ENCODE results near the gene ICA1.

Gene ICA1

DNA sequence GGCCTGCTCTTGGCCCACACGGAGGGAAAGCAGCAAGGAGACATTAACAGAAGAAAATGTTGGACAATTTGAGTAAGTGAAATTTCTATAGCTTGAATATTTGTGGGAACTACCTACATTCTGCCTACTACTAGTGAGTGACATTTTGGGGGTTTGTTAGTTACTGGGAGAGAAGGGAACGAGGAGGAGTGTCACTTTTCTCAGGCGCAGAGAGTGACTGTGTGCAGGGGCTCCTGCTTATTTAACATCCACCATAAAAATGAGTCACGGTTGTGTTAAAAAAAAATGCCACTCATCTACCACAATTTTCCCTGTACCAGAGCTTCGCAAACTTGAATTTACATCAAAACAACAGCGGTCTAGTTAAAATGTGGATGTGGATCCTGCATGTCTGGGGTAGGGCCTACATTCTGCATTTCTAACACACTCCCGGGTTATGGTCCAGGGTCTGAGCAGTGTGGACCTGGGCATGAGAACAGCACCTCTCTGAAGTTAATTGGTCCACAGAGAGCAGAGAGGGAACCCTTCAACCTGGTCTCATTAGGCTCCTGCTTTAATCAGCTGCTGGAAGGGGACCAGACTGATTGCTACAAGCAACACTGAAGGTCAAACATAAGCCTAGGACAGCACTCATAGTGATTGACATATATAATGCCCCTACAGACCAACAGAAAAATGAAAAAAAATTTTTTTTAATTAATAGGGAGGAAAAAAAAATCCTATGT, 41.4 kb downstream of the ICA1 start:
- no peak overlapping the region for H3K4me3 ChIP-seq (ENCODE audit: low read length)
- H3K4me1 ChIP-seq (ENCODE audit: control insufficient read depth, insufficient read depth, low read length): no peaks in the 10 kb centered on the region
- no peaks in the 10 kb centered on the region for H3K36me3 ChIP-seq (ENCODE audit: insufficient read depth, low read length)
- H3K4me2 ChIP-seq (ENCODE audit: low read length): no peak overlapping the region
- H3K27me3 ChIP-seq (ENCODE audit: control insufficient read depth, insufficient read depth, low read length): no peaks in the 10 kb centered on the region
- H3K9me3 ChIP-seq (replicated peaks; ENCODE audit: low read length): no peaks in the 10 kb centered on the region
- H3K9ac ChIP-seq (ENCODE audit: low read depth, low read length): no peak overlapping the region

DNA sequence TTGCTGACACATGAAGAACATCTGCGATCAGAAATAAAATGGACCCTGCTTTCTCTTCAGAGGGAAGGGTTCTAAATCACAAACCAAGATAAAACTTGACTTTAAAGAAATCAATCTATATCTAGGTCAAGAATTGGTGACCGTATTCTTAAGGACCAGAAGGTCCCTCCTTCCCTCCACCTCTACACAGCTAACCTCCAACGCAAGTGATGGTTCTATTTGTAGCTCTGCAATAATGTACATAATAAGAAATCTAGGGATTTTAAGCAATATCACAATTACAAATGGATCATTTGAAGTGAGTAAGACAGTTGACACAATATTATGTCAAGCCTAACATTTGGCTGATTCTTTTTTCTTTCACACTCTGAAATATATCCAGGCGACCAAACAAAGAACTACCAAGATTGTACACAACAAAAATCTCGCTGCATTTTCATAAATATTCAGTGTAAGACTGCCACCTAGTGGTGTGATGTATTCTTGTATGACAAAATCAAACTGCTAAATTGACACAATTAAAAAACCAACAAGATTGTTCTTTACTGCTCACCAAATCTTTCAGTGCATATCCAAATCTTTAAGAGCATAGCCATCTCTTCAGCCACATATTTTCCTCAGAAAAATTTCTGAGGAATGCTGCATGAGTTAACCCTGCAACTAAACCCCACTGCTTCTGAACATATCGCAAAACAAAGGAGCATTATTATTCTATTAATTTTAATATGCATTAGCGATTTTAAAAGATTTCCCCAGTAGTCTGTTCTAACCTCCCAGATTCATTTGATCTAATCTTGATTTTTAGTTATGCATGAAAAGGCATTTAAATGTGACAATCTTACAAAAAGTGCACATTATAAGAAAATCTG, 44.5 kb downstream of the ICA1 start:
- Histone ChIP-seq H3K9ac (ENCODE audit: low read depth, low read length) (no peak overlapping the region), H3K4me1 (ENCODE audit: control insufficient read depth, insufficient read depth, low read length) (no peaks in the 10 kb centered on the region), H3K4me3 (ENCODE audit: low read length) (no peak overlapping the region), H3K36me3 (ENCODE audit: insufficient read depth, low read length) (no peaks in the 10 kb centered on the region), H3K4me2 (ENCODE audit: low read length) (no peak overlapping the region), H3K27me3 (ENCODE audit: control insufficient read depth, insufficient read depth, low read length) (no peaks in the 10 kb centered on the region), H3K9me3 (replicated peaks; ENCODE audit: low read length) (no peaks in the 10 kb centered on the region)

GRCh38 chr7:8216334-8216690, 45.7 kb downstream of the ICA1 start:
- Histone ChIP-seq H3K9ac (ENCODE audit: low read depth, low read length) (no peak overlapping the region), H3K27me3 (ENCODE audit: control insufficient read depth, insufficient read depth, low read length) (no peaks in the 10 kb centered on the region), H3K9me3 (replicated peaks; ENCODE audit: low read length) (no peaks in the 10 kb centered on the region), H3K4me2 (ENCODE audit: low read length) (no peak overlapping the region), H3K4me1 (ENCODE audit: control insufficient read depth, insufficient read depth, low read length) (no peaks in the 10 kb centered on the region), H3K36me3 (ENCODE audit: insufficient read depth, low read length) (no peaks in the 10 kb centered on the region), H3K4me3 (ENCODE audit: low read length) (no peak overlapping the region)

DNA sequence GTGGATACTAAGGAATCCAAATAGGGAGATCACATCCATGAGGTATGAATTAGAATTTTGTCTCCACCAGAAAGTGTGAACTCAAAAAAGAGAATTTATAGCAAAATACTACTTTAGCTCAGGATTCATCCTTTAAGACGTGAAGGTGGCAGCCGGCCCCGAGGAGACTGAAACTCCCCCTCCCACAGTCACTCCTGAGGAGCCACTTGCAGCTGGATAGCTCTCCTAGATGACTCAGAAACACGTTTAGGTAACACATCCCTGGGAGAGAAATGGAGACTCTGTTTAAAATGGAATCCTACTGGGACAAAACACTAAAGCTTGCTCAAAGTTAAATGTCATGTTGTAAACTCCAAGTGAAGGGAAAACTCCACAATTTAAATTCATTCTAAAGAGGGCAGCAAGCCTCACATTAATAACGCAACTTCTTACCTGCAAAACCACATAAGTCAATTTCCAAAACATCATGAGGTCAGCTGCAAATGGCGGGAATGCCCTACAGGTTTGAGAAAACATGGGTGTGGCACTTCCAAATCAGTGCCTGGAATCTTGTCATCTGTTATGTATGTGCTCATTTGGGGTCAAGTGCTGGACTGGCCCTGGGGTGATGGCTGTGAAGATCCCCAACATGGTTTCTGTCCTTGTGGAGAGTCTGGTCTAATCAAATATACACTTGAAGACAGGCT, 46.2 kb downstream of the ICA1 start:
- H3K4me1 ChIP-seq (ENCODE audit: control insufficient read depth, insufficient read depth, low read length): no peaks in the 10 kb centered on the region
- no peak overlapping the region for H3K4me2 ChIP-seq (ENCODE audit: low read length)
- H3K36me3 ChIP-seq (ENCODE audit: insufficient read depth, low read length): no peaks in the 10 kb centered on the region
- H3K9ac ChIP-seq (ENCODE audit: low read depth, low read length): no peak overlapping the region
- no peak overlapping the region for H3K4me3 ChIP-seq (ENCODE audit: low read length)
- H3K9me3 ChIP-seq (replicated peaks; ENCODE audit: low read length): no peaks in the 10 kb centered on the region
- no peaks in the 10 kb centered on the region for H3K27me3 ChIP-seq (ENCODE audit: control insufficient read depth, insufficient read depth, low read length)

DNA sequence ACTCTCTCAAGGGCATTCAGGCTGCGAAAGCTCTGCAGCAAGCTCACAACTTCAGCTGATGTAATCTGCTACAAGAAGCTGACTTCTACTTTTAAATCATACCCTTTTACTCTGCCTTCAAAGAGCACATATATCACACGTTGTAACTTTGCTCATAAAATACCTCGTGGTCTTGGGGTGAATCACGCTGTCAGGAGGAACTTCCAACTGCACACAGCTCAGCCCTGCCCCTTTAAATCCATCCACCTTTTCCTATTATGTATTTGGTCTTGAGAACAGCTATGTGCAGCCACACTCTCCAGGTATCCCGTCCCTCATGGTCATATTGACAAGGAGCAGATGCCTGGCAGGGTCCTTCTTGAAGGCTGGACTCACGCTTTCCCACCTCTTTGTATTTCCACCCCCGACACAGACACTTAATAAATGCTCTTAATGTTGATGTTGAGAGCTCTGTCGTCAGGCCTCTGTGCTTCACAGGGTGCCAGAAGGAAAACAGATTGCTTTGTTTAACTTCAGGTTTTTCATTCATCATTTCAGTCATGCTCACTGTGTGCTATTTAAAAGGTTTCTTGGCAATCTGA, 47.6 kb downstream of the ICA1 start:
- no peak overlapping the region for H3K4me3 ChIP-seq (ENCODE audit: low read length)
- H3K9ac ChIP-seq (ENCODE audit: low read depth, low read length): no peak overlapping the region
- no peaks in the 10 kb centered on the region for H3K4me1 ChIP-seq (ENCODE audit: control insufficient read depth, insufficient read depth, low read length)
- no peaks in the 10 kb centered on the region for H3K9me3 ChIP-seq (replicated peaks; ENCODE audit: low read length)
- H3K36me3 ChIP-seq (ENCODE audit: insufficient read depth, low read length): no peaks in the 10 kb centered on the region
- no peak overlapping the region for H3K4me2 ChIP-seq (ENCODE audit: low read length)
- no peaks in the 10 kb centered on the region for H3K27me3 ChIP-seq (ENCODE audit: control insufficient read depth, insufficient read depth, low read length)

- Histone ChIP-seq H3K4me1 (ENCODE audit: control insufficient read depth, insufficient read depth, low read length) (no peaks in the 10 kb centered on the region), H3K4me2 (ENCODE audit: low read length) (no peak overlapping the region), H3K9ac (ENCODE audit: low read depth, low read length) (no peak overlapping the region), H3K27me3 (ENCODE audit: control insufficient read depth, insufficient read depth, low read length) (no peaks in the 10 kb centered on the region), H3K9me3 (replicated peaks; ENCODE audit: low read length) (no peaks in the 10 kb centered on the region), H3K4me3 (ENCODE audit: low read length) (no peak overlapping the region), H3K36me3 (ENCODE audit: insufficient read depth, low read length) (no peaks in the 10 kb centered on the region)
These were observed 48.6 kb downstream of the ICA1 start for GRCh38 chr7:8213381-8213780.

DNA sequence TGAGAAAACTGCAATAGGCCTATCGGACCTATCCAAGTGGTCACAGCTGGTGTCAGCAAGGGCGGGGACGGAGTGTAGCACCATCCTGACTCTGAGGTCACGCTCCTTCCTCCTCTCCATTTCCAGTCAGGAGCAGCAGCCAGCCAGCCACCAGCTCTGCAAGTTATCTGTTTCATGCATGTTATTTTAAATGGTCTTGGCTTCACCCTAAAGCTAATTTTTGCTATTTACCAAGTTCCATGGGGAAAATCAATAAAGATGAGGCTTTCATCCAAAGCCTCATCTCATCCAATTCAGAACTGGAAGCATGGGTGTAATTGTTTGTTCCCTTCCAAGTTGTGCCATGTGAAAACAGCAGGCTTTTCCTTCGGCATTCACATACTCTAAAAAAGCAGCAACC, 49.3 kb downstream of the ICA1 start:
- Histone ChIP-seq H3K27me3 (ENCODE audit: control insufficient read depth, insufficient read depth, low read length) (no peaks in the 10 kb centered on the region), H3K36me3 (ENCODE audit: insufficient read depth, low read length) (no peaks in the 10 kb centered on the region), H3K4me2 (ENCODE audit: low read length) (no peak overlapping the region), H3K4me1 (ENCODE audit: control insufficient read depth, insufficient read depth, low read length) (no peaks in the 10 kb centered on the region), H3K9me3 (replicated peaks; ENCODE audit: low read length) (no peaks in the 10 kb centered on the region), H3K9ac (ENCODE audit: low read depth, low read length) (no peak overlapping the region), H3K4me3 (ENCODE audit: low read length) (no peak overlapping the region)

GRCh38 chr7:8211725-8212096, 50.3 kb downstream of the ICA1 start:
- Histone ChIP-seq H3K36me3 (ENCODE audit: insufficient read depth, low read length) (no peaks in the 10 kb centered on the region), H3K4me3 (ENCODE audit: low read length) (no peak overlapping the region), H3K9me3 (replicated peaks; ENCODE audit: low read length) (no peaks in the 10 kb centered on the region), H3K4me2 (ENCODE audit: low read length) (no peak overlapping the region), H3K4me1 (ENCODE audit: control insufficient read depth, insufficient read depth, low read length) (no peaks in the 10 kb centered on the region), H3K9ac (ENCODE audit: low read depth, low read length) (no peak overlapping the region), H3K27me3 (ENCODE audit: control insufficient read depth, insufficient read depth, low read length) (no peaks in the 10 kb centered on the region)

DNA sequence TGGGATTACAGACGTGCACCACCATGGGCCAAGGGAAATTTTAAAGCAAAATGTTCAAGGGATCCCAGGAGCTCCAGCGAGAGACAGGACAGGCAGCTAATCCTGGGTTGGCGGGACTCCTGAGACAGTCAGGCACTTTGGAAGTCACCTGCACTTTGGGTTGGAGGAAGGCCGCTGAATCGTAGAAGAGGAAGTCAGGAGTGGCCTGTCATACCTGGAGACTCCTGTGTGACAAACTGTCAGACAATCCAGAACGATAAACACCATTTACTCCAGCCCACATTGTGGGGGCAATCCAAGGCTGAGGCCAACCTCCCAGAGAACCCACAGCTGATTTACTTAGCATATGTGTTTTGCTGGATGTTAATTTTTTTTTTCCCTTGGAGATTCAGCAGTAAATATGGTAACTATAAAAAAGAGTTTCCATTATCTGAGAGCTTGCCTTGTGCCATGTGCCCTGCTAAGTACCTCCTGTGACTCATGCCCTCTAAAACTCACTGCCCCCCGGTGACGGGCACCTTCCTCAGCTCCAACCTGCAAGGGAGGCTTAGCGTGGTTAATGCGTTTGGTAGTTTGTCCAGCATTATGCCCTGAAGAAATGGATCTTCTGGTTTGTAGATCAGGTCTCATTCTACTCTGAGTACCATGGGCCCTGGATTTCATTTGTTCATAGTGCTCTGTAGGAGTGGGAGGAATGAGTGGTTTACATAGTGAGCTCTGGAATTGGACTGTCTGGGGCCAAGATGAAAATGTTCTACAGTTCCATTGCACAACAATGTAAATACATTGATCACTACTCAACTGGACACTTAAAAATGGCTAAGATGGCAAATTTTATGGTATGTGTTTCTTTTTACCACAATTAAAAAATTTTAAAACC, 50.9 kb downstream of the ICA1 start:
- Histone ChIP-seq H3K4me3 (ENCODE audit: low read length) (no peak overlapping the region), H3K36me3 (ENCODE audit: insufficient read depth, low read length) (no peaks in the 10 kb centered on the region), H3K4me1 (ENCODE audit: control insufficient read depth, insufficient read depth, low read length) (no peaks in the 10 kb centered on the region), H3K27me3 (ENCODE audit: control insufficient read depth, insufficient read depth, low read length) (no peaks in the 10 kb centered on the region), H3K9me3 (replicated peaks; ENCODE audit: low read length) (no peaks in the 10 kb centered on the region), H3K9ac (ENCODE audit: low read depth, low read length) (no peak overlapping the region), H3K4me2 (ENCODE audit: low read length) (no peak overlapping the region)

DNA sequence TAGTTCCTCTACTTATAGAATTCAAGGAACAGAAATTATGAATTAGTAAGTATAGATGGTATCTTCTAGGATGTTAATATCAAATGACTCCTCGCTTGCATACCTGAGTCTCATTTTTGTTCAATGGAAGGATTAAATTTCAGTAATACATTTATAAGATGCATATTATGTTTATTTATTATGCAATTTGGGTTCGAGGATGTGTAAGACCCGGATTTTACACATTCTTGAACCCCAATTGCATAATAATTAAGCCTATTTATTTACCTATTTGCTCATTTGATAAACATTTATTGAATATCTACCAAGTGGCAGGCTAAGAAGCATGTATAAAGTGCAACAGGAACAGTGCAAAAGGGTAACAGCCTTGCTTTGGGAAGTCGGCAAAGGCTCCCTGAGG, 52.6 kb downstream of the ICA1 start:
- no peaks in the 10 kb centered on the region for H3K36me3 ChIP-seq (ENCODE audit: insufficient read depth, low read length)
- H3K27me3 ChIP-seq (ENCODE audit: control insufficient read depth, insufficient read depth, low read length): no peaks in the 10 kb centered on the region
- no peak overlapping the region for H3K4me2 ChIP-seq (ENCODE audit: low read length)
- no peaks in the 10 kb centered on the region for H3K9me3 ChIP-seq (replicated peaks; ENCODE audit: low read length)
- no peak overlapping the region for H3K4me3 ChIP-seq (ENCODE audit: low read length)
- H3K4me1 ChIP-seq (ENCODE audit: control insufficient read depth, insufficient read depth, low read length): no peaks in the 10 kb centered on the region
- H3K9ac ChIP-seq (ENCODE audit: low read depth, low read length): no peak overlapping the region

- no peaks in the 10 kb centered on the region for H3K9me3 ChIP-seq (replicated peaks; ENCODE audit: low read length)
- H3K27me3 ChIP-seq (ENCODE audit: control insufficient read depth, insufficient read depth, low read length): no peaks in the 10 kb centered on the region
- H3K4me3 ChIP-seq (ENCODE audit: low read length): no peak overlapping the region
- no peak overlapping the region for H3K9ac ChIP-seq (ENCODE audit: low read depth, low read length)
- no peaks in the 10 kb centered on the region for H3K4me1 ChIP-seq (ENCODE audit: control insufficient read depth, insufficient read depth, low read length)
- H3K4me2 ChIP-seq (ENCODE audit: low read length): no peak overlapping the region
- no peaks in the 10 kb centered on the region for H3K36me3 ChIP-seq (ENCODE audit: insufficient read depth, low read length)
These were observed 53.2 kb downstream of the ICA1 start for GRCh38 chr7:8208816-8209215.
